Adipose tissue (tissue), 3 donors: ENCODE results near the gene TJP1. TPM values are rescaled to one million over a fixed set of nuclear protein-coding genes. Genes with fewer than 3 reads are reported as not detected.
"Not testable (repeated sequence)": the region's sequence is repeated elsewhere in the genome, so short reads cannot be mapped to it uniquely, and the experiment has no call there.

Experiments
- H3K27ac ChIP-seq: one replicate; pipeline ENCODE4 v1.5.1; 2013; ENCODE audit warnings: low read depth, low read length
- WGBS, 3 donors: extraction: QIAGEN DNeasy Blood & Tissue Kit; methylation state at CpG; one replicate each; pipeline ENCODE4 v1.1.7; 2013; 5-methylcytosine and 5-hydroxymethylcytosine counted together
- polyA plus RNA-seq, 3 donors: library from polyadenylated mRNA; stranded (reverse); fragments of 200-250 nt; gene quantifications; one replicate each; pipeline ENCODE4 v1.2.3, GENCODE V29; 2013
- donor health status: healthy with polysubstance abuse.
- donor health status: Bipolar disorder and iron deficiency.
- donor health status: healthy.

TJP1 gene
- polyA plus RNA-seq, 3 donors, result 15.3 to 23.4 (median 22.7) TPM

DNA sequence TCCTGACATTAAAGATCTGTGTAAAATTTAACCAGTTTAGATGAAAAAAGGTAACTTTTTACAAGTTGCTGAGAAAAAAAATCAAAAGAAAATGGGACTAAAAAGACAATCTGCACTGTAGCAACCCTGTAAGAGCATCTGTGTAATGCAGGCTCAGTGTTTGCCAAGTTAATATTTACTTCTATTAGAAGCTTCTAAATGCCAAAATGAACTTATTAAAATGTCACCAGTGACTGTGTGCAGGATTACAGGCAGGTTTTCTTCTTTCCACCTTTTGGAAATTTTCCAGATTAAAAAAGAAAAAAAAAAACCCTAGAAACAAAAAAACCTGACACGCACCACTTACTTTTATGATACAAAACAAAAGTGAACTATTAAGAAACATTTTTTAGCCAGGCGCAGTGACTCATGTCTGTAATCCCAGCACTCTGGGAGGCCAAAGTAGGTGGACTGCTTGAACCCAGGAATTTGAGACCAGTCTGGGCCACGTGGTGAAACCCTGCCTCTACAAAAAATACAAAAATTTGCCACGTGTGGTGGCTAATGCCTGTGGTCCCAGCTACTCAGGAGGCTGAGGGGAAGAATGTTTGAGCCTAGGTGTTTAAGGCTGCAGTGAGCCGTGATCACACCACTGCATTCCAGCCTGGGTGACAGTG, 87.2 kb downstream of the TJP1 start:
- WGBS, 3 donors, result 74 to 86% (median 82%) methylated on average over 5 of the region's 5 CpGs

DNA sequence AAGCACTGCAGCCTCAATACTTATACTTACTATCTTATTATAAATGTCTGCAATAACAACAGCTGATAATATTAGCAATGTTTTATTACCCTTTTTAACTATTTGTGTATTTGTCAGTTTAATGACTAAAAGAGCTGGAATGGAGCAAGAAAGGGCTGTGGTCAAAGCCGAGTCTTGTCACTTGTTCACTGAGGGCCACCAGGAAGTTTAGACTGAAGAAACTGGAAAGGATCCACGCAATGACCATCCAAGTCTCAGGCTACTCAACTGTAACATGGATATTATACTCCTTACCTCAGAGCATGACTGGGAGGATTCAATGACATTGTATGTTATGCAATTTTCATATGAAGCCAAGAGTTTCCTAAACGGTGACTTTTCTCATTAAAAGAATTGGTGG, 90.4 kb downstream of the TJP1 start:
- no peak overlapping the region for H3K27ac ChIP-seq
- 81 to 84% (median 82%) methylated on average over 3 of the region's 3 CpGs for WGBS, 3 donors

More for the DNA sequence above, 87.2 kb downstream of the TJP1 start:
- no peak overlapping the region for H3K27ac ChIP-seq

DNA sequence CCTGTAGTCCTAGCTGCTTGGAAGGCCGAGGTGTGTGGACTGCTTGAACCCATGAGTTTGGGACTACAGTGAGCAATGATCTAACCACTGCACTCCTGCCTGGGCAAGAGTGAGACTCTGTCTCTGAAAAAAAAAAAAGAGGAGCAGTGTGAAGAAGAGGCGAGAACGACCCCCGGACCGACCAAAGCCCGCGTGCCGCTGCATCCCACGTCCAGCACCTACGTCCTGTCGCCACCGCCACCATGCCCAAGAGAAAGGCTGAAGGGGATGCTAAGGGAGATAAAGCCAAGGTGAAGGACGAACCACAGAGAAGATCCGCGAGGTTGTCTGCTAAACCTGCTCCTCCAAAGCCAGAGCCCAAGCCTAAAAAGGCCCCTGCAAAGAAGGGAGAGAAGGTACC, 91.8 kb downstream of the TJP1 start:
- WGBS, 3 donors, result 96 to 99% (median 98%) methylated on average over 12 to 15 of the region's 15 CpGs

GRCh38 chr15:29728418-29728817, 93.8 kb downstream of the TJP1 start:
- no peak overlapping the region for H3K27ac ChIP-seq
- WGBS, 3 donors, result 59 to 65% (median 64%) methylated on average over 2 of the region's 2 CpGs

More for the DNA sequence above, 91.8 kb downstream of the TJP1 start:
- not testable (repeated sequence) for H3K27ac ChIP-seq

- no peak overlapping the region for H3K27ac ChIP-seq
- 95 to 97% (median 97%) methylated on average over 5 of the region's 5 CpGs for WGBS, 3 donors
Observed at GRCh38 chr15:29727871-29728270, 94.4 kb downstream of the TJP1 start.

- 92 to 94% (median 94%) methylated on average over 7 of the region's 7 CpGs for WGBS, 3 donors
- H3K27ac ChIP-seq, result no peak overlapping the region
Observed at GRCh38 chr15:29726553-29726952, 95.7 kb downstream of the TJP1 start.

GRCh38 chr15:29724026-29724425, 98.2 kb downstream of the TJP1 start:
- WGBS, 3 donors, result 54 to 84% (median 82%) methylated on average over 3 of the region's 3 CpGs

DNA sequence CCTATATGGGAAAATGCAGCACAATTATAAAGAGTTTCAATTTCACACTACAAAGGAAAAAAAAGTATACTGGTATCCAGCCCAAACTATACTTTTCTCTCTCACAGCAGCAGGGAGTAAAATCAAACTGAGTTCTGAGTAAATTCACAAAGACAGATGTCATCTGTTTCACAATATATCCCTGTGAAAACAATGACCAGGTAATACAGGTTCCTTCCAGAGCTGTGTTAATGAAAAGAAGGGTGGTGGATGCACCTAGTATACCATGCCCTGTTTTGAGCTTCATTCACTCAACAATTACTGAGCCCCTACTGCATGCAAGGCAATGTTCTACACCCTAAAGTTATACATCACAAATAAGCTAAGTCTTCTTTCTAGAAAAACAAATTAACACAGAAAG, 108.5 kb downstream of the TJP1 start:
- no peak overlapping the region for H3K27ac ChIP-seq

More at GRCh38 chr15:29724026-29724425, 98.2 kb downstream of the TJP1 start:
- H3K27ac ChIP-seq, result no peak overlapping the region

DNA sequence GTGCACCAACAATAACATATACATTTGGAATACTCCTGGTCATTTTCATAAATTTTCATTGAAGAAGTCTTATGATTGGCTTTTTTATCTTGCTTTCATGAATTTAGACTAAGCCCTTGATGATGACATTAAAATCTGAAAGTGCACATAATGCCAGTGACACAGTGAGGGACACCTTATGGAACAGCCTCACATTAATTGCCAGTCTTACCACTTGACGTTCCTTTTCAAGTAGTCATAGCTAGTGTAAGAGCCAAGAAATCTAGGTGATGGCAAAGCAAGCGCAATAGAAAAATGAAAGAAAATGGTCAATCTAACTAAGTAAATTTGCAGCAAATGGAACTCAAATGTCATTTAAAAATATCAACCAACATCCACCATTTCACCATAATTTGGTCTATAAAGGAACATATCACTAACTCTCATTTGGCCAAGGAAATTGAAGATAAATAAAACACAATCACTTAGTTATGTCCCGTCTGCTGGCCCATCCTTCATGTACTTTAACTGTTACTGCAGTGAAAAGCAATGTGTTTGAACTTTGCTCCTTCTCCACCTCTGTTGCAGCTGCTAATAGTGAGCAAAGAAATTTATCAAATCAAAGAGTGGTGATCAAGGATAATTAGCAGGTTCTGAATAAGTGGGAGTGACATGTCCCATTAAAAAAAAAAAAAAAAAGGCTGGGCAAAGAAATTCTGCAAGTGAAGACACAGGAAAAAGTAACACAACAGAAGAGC, 110.0 kb downstream of the TJP1 start:
- H3K27ac ChIP-seq, result no peak overlapping the region
- WGBS, 3 donors, result 82 to 88% (median 88%) methylated on average over 3 of the region's 3 CpGs

GRCh38 chr15:29711531-29711930, 110.7 kb downstream of the TJP1 start:
- H3K27ac ChIP-seq, result no peak overlapping the region
- whole genome bisulfite sequencing, 3 donors, result 84 to 87% (median 85%) methylated on average over 8 of the region's 8 CpGs

- no peak overlapping the region for H3K27ac ChIP-seq
- WGBS, 3 donors, result 61 to 82% (median 70%) methylated on average over 4 of the region's 4 CpGs
Observed at GRCh38 chr15:29708519-29708918, 113.7 kb downstream of the TJP1 start.

DNA sequence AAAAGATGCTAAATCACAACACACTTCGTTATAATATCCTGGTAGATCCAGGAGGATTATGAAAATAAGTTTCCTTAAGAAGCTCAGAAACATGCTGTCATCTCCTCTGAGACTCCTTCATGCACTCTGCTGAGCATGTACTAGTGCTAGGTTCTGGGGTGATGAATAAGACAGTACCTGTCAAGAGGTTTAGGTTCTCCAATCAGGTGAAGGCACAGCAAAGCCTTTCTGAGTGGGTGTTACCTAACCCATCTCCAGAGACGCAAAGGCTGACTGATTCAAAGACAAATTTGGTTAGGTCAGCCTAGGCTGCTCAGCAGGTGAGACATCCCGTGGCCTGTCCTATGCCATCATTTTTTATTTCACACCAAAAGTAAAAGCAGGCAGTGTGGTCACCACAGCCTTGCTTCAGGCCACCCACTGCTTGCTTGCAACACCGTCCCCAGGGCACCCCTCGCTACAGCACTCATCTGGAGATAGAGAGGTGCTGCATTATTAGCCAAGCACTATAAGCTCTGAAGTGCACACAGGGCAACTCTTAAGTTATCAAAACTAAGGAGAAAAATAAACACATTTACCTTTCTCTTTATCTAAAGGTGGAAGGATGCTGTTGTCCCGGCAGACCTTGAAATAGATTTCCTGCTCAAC, 117.2 kb downstream of the TJP1 start:
- 72 to 88% (median 86%) methylated on average over 6 of the region's 6 CpGs for WGBS, 3 donors
- no peak overlapping the region for H3K27ac ChIP-seq

DNA sequence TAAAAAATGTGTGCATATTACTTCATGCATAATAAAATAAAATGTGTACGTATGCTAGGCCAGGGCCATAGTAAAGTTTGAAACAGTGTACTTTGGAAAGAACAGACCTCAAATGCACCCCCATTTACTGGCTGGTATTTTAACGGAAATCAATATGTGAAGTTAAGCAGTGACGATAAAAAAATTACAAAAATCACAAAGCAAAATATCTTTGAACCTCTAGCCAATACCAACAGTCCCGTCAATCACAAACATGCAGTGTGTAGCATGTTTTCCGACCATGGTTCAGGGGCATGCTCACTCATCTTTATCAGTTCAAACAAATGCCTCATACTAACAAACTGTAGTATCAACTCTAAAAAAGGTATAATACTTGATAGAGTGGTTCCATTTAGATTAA, 121.1 kb downstream of the TJP1 start:
- H3K27ac ChIP-seq, result no peak overlapping the region
- 34 to 91% (median 90%) methylated on average over 5 of the region's 5 CpGs for WGBS, 3 donors

- no peak overlapping the region for H3K27ac ChIP-seq
- 35 to 65% (median 62%) methylated on average over 3 of the region's 3 CpGs for WGBS, 3 donors
Observed at GRCh38 chr15:29700296-29700695, 122.0 kb downstream of the TJP1 start.

- 85 to 87% (median 86%) methylated on average over 8 of the region's 8 CpGs for WGBS, 3 donors
- H3K27ac ChIP-seq, result no peak overlapping the region
Observed at GRCh38 chr15:29699791-29700190, 122.5 kb downstream of the TJP1 start.

DNA sequence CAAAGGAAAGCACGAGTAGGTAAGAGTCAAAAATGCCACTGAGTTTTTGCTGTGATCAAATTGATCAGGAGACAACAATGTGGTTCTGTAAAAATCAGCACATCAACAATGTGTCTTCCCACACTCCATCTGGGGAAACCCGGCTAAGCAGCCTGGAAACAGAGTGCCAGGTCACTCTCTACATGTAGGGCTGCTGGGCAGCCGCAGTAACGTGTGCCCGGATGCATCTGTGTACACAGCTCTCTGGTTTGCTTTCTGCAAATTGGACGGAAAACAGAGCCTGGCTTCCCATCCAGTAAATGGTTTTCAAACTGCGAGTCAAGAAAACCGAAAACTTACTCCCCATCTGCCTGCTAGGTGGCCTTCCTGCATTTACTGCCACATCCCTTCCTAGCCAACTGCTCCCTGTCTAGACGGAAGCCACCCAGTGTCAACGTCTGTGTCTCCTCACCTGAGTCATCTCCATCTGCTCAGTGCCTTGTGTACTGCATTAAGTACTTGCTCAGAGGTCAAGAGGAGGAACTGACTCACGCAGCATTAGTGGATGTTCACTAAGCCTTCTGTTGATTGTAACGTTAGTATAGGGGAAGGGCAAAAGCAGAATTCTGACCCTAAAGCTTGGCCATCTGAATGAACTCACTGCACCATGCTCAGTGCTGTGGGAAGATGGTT, 124.1 kb downstream of the TJP1 start:
- H3K27ac ChIP-seq, result no peak overlapping the region
- 83 to 89% (median 86%) methylated on average over 12 of the region's 12 CpGs for WGBS, 3 donors

DNA sequence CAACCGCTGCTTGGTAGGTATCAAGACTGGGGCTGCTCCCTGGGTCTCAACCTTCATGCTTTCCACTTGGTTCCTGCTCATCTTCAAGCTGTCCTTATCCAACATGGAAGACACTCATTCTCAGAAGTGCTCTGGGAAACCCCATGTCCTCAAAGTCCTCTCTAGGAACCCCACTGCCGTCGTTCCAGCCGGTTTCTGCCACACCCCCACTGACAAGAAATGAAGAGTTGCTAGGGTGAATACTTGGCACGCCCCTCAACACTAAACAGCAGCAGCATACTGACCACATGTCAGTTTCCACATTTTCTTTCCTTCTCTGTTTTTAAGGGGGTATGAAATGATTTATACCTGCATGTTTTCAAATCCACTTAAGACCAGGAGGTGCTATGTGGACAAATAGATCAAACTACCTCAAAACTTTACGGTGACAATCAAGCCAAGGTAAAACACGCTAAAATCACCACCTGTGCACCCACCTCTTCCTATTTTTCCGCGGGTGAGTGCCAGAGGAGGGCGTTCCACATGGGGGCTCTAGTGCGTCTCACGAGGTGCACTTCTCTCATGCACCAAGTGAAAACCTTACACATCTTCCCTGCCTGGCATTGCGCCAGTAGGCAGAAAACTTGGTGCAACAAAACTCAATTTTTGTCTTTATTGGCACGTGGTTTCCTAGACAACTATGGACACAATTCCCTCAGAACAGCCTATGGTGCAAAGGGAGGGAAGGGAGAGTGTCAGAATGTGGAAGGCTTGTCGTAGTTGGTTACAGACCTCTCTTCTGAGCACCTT, 125.1 kb downstream of the TJP1 start:
- H3K27ac ChIP-seq, result no peak overlapping the region
- WGBS, 3 donors, result 84 to 94% (median 87%) methylated on average over 15 of the region's 15 CpGs

DNA sequence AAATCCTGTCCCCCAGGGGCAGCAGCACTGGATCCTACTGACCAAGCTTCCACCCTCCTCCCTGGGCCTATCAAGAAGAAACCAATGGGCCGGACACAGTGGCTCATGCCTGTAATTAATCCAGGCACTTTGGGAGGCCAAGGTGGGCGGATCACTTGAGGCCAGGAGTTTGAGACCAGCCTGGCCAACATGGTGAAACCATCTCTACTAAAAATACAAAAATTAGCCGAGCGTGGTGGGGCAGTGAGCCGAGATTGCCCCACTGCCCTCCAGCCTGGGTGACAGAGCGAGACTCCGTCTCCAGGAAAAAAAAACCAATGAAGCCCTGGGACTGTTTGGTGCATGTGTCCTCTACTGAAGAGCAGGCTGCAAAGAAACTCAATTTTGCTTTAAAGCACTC, 125.8 kb downstream of the TJP1 start:
- 94 to 99% (median 98%) methylated on average over 7 of the region's 7 CpGs for WGBS, 3 donors
- H3K27ac ChIP-seq, result not testable (repeated sequence)
